ENCODE data around the gene CASQ1. TPM values are rescaled to one million over a fixed set of nuclear protein-coding genes. Genes with fewer than 3 reads are reported as not detected.
A peak's percentile ranks its signal among the peaks of the same experiment; 100 is the strongest.

The CASQ1 gene
- total RNA-seq, result not detected

DNA sequence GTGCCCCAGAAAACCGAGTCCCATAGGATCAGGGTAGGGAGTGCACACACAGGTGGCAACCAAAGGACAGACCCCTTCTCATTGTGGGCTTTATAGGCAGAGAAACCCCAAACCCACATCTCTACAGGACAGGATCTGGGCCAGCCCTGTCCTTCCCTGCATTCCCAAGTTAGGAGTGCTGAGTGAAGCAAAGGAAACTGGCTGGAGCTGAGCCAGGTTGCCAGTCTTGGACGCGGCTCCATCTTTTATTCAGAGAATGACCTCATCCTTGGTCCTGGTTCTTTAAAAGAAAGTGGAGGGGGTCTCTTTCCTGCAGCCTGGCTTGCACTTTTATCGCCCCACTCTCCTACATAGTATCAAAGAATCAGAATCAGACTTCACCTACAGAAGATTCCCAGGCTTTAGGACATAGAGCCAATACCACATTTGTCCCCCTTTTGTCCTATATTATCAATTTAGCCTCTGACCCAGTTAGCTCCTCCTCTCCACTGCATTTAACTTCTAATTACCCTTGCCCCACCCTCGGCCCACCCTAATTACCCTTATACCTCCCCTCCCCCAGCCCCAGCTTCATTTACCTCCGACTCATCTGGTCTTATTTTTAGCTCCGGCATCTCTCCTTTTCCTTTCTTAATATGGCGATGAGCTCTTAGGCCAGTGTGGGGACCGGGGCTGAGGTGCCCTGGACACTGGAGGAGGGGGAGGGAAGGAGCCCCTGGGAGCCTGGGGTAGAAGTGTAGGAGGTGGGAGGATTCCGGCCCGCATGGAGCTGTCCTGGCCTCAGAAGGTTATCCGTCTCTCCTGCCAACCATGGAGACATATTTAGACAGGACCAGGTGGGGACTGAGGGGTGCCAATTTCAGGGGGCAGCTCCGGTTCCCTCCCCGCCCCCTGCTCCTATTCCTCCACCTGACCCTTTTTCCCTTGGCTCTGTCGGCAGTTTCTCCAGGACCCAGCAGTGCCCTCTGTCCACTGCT lies at the start of gene CASQ1:
TSS of gene CASQ1 (plus strand) at position 927 of the 977 bp plus-strand sequence. CDS start 177 bp downstream, outside the sequence.
- no peaks in the 10 kb centered on the region for H3K9me3 Mint-ChIP-seq
- H3K4me1 Mint-ChIP-seq (ENCODE audit: low read depth in 2 of 2), result no peaks in the 10 kb centered on the region
- DNase-seq (ENCODE audit: low spot score), result no peak
- no peak for ATAC-seq
- H3K4me3 Mint-ChIP-seq, result no peak within 1 kb of the TSS
- H3K27me3 Mint-ChIP-seq, result peaks cover 8 to 11% of the 10 kb centered on the region in 2 donors
- H3K36me3 Mint-ChIP-seq, result no peaks in the 10 kb centered on the region
- no peak within 1 kb of the TSS for H3K27ac Mint-ChIP-seq

GRCh38 chr1:160143695-160144094 lies 46.7 kb upstream of the CASQ1 start:
- Mint-ChIP-seq H3K36me3 (no peaks in the 10 kb centered on the region), H3K27ac (no peak overlapping the region), H3K27me3 (peaks cover 20 to 40% of the 10 kb centered on the region in 2 donors), H3K4me1 (ENCODE audit: low read depth in 2 of 2) (no peaks in the 10 kb centered on the region), H3K4me3 (no peak overlapping the region), H3K9me3 (no peaks in the 10 kb centered on the region)
- no peak for DNase-seq (ENCODE audit: low spot score)
- no peak for ATAC-seq

- Mint-ChIP-seq H3K36me3 (no peaks in the 10 kb centered on the region), H3K4me3 (no peak overlapping the region), H3K27me3 (peaks cover 19 to 40% of the 10 kb centered on the region in 2 donors), H3K27ac (no peak overlapping the region), H3K4me1 (ENCODE audit: low read depth in 2 of 2) (no peaks in the 10 kb centered on the region), H3K9me3 (no peaks in the 10 kb centered on the region)
- no peak for DNase-seq (ENCODE audit: low spot score)
- ATAC-seq, result no peak
Measured at GRCh38 chr1:160144921-160145320, 45.5 kb upstream of the CASQ1 start.

DNA sequence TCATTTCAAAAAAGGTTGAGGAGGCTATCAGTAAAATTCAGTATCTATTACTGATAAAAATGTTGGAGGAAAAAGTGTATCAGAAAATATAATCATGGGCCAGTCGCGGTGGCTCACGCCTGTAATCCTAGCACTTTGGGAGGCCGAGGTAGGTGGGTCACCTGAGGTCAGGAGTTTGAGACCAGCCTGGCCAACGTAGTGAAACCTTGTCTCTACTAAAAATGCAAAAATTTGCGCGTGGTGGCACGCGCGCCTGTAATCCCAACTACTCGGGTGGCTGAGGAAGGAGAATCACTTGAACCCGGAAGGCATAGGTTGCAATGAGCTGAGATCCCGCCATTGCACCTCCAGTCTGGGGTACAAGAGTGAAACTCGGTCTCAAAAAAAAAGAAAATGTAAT lies 44.3 kb upstream of the CASQ1 start:
- Mint-ChIP-seq H3K4me1 (ENCODE audit: low read depth in 2 of 2) (no peaks in the 10 kb centered on the region), H3K27ac (no peak overlapping the region), H3K27me3 (peaks cover 15 to 36% of the 10 kb centered on the region in 2 donors), H3K9me3 (no peaks in the 10 kb centered on the region), H3K4me3 (no peak overlapping the region), H3K36me3 (no peaks in the 10 kb centered on the region)
- no peak for DNase-seq (ENCODE audit: low spot score)
- no peak for ATAC-seq

DNA sequence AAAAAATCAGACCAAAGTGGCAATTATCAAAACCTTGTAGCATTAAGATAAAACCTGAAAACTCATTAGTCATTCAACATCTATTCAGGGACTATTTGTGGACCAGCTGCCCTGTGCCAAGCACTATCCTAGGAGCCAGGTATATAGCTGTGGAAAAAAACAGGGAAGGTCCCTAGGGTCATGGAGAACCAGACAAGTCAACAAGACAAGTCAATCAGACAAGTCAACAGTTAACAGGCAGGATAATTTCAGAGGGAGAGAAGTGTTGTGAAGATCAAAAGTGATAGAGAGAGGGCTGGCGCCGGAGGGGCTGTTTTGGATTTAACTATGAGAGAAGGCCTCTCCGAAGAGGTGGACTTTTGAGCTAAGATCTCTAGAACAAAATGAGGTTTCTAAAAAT lies 42.3 kb upstream of the CASQ1 start:
- no peak overlapping the region for H3K27ac Mint-ChIP-seq
- DNase-seq (ENCODE audit: low spot score), result no peak
- H3K4me1 Mint-ChIP-seq (ENCODE audit: low read depth in 2 of 2), result no peaks in the 10 kb centered on the region
- no peak for ATAC-seq
- no peak overlapping the region for H3K4me3 Mint-ChIP-seq
- no peaks in the 10 kb centered on the region for H3K36me3 Mint-ChIP-seq
- no peaks in the 10 kb centered on the region for H3K9me3 Mint-ChIP-seq
- peaks cover 12 to 19% of the 10 kb centered on the region in 2 donors for H3K27me3 Mint-ChIP-seq

DNA sequence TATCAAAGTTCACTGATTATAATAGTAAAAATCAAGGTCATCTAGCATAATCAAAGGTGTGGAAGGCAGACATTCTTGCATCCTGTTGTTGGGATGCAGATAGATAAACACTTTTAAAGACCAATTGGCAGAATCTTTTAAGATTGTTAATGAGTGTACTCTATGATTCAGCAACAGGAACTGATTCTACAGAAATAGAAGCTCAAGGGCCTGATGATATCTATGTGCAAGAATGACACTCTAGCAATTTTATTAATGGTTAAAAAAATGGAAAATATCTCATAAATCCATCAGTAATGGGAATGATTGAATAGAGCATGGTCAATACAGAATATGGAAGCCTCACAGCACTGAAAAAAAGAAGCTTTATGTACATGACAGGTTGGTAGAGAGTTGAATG lies 41.1 kb upstream of the CASQ1 start:
- no peaks in the 10 kb centered on the region for H3K36me3 Mint-ChIP-seq
- no peaks in the 10 kb centered on the region for H3K4me1 Mint-ChIP-seq (ENCODE audit: low read depth in 2 of 2)
- no peak for DNase-seq (ENCODE audit: low spot score)
- H3K4me3 Mint-ChIP-seq, result no peak overlapping the region
- no peaks in the 10 kb centered on the region for H3K9me3 Mint-ChIP-seq
- peaks cover 8 to 9% of the 10 kb centered on the region in 2 donors for H3K27me3 Mint-ChIP-seq
- H3K27ac Mint-ChIP-seq, result no peak overlapping the region
- no peak for ATAC-seq

DNA sequence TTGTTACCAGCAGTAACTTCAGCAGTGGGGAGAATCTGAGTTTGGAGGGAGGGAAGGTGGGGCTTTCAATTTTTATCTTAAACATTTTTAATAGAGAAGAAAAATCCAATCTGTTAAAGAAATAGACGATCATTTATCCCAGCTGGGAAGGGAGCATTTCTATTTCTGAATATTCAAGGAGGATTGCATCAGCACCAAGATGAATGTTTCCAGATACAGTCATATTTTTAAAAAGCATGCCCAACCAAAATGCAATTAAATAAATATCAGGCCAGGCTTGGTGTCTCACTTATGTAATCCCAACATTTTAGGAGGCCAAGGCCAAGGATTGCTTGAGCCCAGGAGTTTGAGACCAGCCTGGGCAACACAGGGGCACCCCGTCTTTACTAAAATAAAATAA lies 40.7 kb upstream of the CASQ1 start:
- H3K9me3 Mint-ChIP-seq, result no peaks in the 10 kb centered on the region
- H3K4me1 Mint-ChIP-seq (ENCODE audit: low read depth in 2 of 2), result no peaks in the 10 kb centered on the region
- no peak for DNase-seq (ENCODE audit: low spot score)
- peaks cover 6% of the 10 kb centered on the region in 2 donors for H3K27me3 Mint-ChIP-seq
- no peaks in the 10 kb centered on the region for H3K36me3 Mint-ChIP-seq
- H3K27ac Mint-ChIP-seq, result no peak overlapping the region
- ATAC-seq, result no peak
- no peak overlapping the region for H3K4me3 Mint-ChIP-seq

DNA sequence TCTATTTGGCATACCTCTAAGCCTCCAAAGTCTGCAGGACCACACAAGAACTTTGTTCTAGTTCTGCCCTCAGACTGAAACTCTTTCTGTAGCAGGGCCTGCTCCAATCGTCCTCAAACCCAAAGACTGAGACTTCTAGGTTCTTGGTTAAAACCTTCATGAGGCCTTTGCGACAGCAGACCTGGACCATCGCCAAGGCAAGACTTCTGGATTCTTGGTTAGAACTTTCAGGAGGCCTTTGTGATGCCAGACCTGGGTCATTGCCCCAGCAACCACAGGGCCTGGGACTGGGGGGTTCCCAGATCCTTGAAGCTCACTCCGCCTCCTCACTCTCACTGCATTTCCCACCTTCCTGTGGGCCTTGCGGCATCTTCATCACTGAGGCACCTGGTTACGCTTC lies 39.1 kb upstream of the CASQ1 start, which contains the start of gene ATP1A4:
TSS of gene ATP1A4 (plus strand) at position 301 of the 400 bp plus-strand sequence. CDS start 438 bp downstream, outside the sequence.
- peaks cover 8 to 12% of the 10 kb centered on the region in 2 donors for H3K27me3 Mint-ChIP-seq
- ATAC-seq, result no peak
- H3K4me1 Mint-ChIP-seq (ENCODE audit: low read depth in 2 of 2), result no peaks in the 10 kb centered on the region
- H3K9me3 Mint-ChIP-seq, result no peaks in the 10 kb centered on the region
- no peak for DNase-seq (ENCODE audit: low spot score)
- peak within 1 kb of the TSS in 1 of 2 donors; percentile 62 for H3K27ac Mint-ChIP-seq
- no peaks in the 10 kb centered on the region for H3K36me3 Mint-ChIP-seq
- H3K4me3 Mint-ChIP-seq, result no peak within 1 kb of the TSS

DNA sequence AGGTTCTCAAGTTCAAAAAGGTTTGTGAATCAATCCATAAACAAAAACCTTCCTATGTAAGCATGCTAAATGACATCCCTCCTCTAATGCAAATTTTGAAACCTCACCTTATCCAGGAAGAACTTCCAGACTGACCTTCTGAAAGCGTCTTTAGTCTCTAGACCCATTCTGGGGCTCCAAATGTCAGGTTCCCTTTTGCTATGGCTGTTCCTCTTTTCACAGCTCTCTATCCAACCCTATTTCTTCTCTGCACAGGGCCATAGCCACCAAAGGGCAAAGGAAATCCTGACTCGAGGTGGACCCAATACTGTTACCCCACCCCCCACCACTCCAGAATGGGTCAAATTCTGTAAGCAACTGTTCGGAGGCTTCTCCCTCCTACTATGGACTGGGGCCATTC lies 35.6 kb upstream of the CASQ1 start:
- Mint-ChIP-seq H3K36me3 (no peaks in the 10 kb centered on the region), H3K4me3 (no peak overlapping the region), H3K27me3 (peaks cover 15 to 21% of the 10 kb centered on the region in 2 donors), H3K27ac (no peak overlapping the region), H3K4me1 (ENCODE audit: low read depth in 2 of 2) (no peaks in the 10 kb centered on the region), H3K9me3 (no peaks in the 10 kb centered on the region)
- no peak for ATAC-seq
- no peak for DNase-seq (ENCODE audit: low spot score)

GRCh38 chr1:160156361-160156760 lies 34.0 kb upstream of the CASQ1 start:
- ATAC-seq (no peak), DNase-seq (ENCODE audit: low spot score) (no peak)
- H3K36me3 Mint-ChIP-seq, result no peaks in the 10 kb centered on the region
- peaks cover 15 to 27% of the 10 kb centered on the region in 2 donors for H3K27me3 Mint-ChIP-seq
- H3K27ac Mint-ChIP-seq, result no peak overlapping the region
- no peaks in the 10 kb centered on the region for H3K9me3 Mint-ChIP-seq
- no peak overlapping the region for H3K4me3 Mint-ChIP-seq
- H3K4me1 Mint-ChIP-seq (ENCODE audit: low read depth in 2 of 2), result no peaks in the 10 kb centered on the region

GRCh38 chr1:160157174-160157573 lies 33.2 kb upstream of the CASQ1 start:
- DNase-seq (ENCODE audit: low spot score), result no peak
- Mint-ChIP-seq H3K27ac (no peak overlapping the region), H3K36me3 (no peaks in the 10 kb centered on the region), H3K4me1 (ENCODE audit: low read depth in 2 of 2) (no peaks in the 10 kb centered on the region), H3K9me3 (no peaks in the 10 kb centered on the region), H3K4me3 (no peak overlapping the region), H3K27me3 (peaks cover 19 to 31% of the 10 kb centered on the region in 2 donors)
- ATAC-seq, result no peak

DNA sequence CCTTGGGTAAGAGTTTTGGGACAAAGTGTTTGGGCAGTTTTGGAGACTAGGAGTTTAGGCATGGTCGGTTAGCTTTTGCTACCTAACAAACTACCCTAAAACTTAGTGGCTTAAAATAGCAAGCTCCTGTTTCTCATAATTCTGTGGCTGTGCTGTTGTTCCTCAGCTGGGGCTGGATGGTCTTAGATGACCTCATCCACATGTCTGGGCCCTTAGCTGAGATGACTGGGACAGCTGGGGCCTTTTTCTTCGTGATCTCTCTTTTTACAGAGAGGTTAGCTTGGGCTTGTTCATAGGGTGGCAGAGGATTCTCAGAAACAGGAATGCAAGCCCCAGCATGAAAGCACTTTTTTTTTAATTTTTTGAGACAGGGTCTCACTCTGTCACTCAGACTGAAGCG lies 32.3 kb upstream of the CASQ1 start:
- DNase-seq (ENCODE audit: low spot score) (no peak), ATAC-seq (no peak)
- no peak overlapping the region for H3K27ac Mint-ChIP-seq
- no peaks in the 10 kb centered on the region for H3K4me1 Mint-ChIP-seq (ENCODE audit: low read depth in 2 of 2)
- no peaks in the 10 kb centered on the region for H3K36me3 Mint-ChIP-seq
- no peak overlapping the region for H3K4me3 Mint-ChIP-seq
- H3K27me3 Mint-ChIP-seq, result peaks cover 19 to 32% of the 10 kb centered on the region in 2 donors
- H3K9me3 Mint-ChIP-seq, result no peaks in the 10 kb centered on the region

GRCh38 chr1:160158534-160158933 lies 31.8 kb upstream of the CASQ1 start:
- H3K27ac Mint-ChIP-seq, result no peak overlapping the region
- ATAC-seq, result no peak
- H3K36me3 Mint-ChIP-seq, result no peaks in the 10 kb centered on the region
- H3K4me1 Mint-ChIP-seq (ENCODE audit: low read depth in 2 of 2), result peaks cover 0 to under 1% of the 10 kb centered on the region in 2 donors
- H3K4me3 Mint-ChIP-seq, result no peak overlapping the region
- H3K9me3 Mint-ChIP-seq, result no peaks in the 10 kb centered on the region
- peaks cover 19 to 37% of the 10 kb centered on the region in 2 donors for H3K27me3 Mint-ChIP-seq
- DNase-seq (ENCODE audit: low spot score), result no peak

- peaks cover 0 to 10% of the 10 kb centered on the region in 2 donors for H3K4me1 Mint-ChIP-seq (ENCODE audit: low read depth in 2 of 2)
- no peak overlapping the region for H3K27ac Mint-ChIP-seq
- no peaks in the 10 kb centered on the region for H3K9me3 Mint-ChIP-seq
- DNase-seq (ENCODE audit: low spot score) (no peak), ATAC-seq (no peak)
- H3K4me3 Mint-ChIP-seq, result no peak overlapping the region
- H3K36me3 Mint-ChIP-seq, result no peaks in the 10 kb centered on the region
- peaks cover 23 to 50% of the 10 kb centered on the region in 2 donors for H3K27me3 Mint-ChIP-seq
Measured at GRCh38 chr1:160159846-160160245, 30.5 kb upstream of the CASQ1 start.

Measured in natural killer cell treated with Interleukin-12 subunit alpha and Interleukin-12 subunit beta and Interleukin-15 and Interleukin-18, amount 100 ng/mL, for 72 hours (primary cell).